H1 (cell line): ENCODE measurements around the gene C19orf47. TPM values are rescaled to one million over a fixed set of nuclear protein-coding genes. Genes with fewer than 3 reads are reported as not detected.

Experiments
- CTCF ChIA-PET: fragments of 300-600 bp; sonication (Branson Sonifier 250); formaldehyde crosslinking; loops from one replicate; lab custom pipeline; 2021; ENCODE audit not compliant: partially characterized antibody; lab: Charles Lee
- POLR2A ChIA-PET: fragments of 300-600 bp; sonication (Branson Sonifier 250); formaldehyde crosslinking; loops from one replicate; lab custom pipeline; 2021; ENCODE audit warnings: inconsistent platforms; ENCODE audit not compliant: partially characterized antibody; lab: Charles Lee
- DNase-seq, 2 experiments: peaks; one replicate each; pipeline versions ENCODE4 v3.0.0 to v3.0.0-alpha.2; 2010 to 2022; ENCODE audit warnings: low spot score in 2 of 2, low read depth in 1 of 2, mixed read lengths in 1 of 2
- FAIRE-seq: peaks from 2 replicates; lab custom pipeline; 2011; peaks lifted over from hg19 to GRCh38; lab: Jason Lieb, UNC
- H2AFZ ChIP-seq: 2 replicates; pipeline ENCODE4 v1.8.1; 2012; ENCODE audit warnings: low read length, inconsistent platforms
- H2AK5ac ChIP-seq: 2 replicates; pipeline ENCODE4 v1.6.1; 2013; ENCODE audit warnings: low read depth, low read length
- H2BK120ac ChIP-seq: replicated peaks from 2 replicates; pipeline ENCODE3; 2013; ENCODE audit warnings: low read depth, low read length, inconsistent platforms
- H2BK12ac ChIP-seq: 2 replicates; pipeline ENCODE4 v1.6.1; 2013; ENCODE audit warnings: low read depth, low read length
- H2BK15ac ChIP-seq: 2 replicates; pipeline ENCODE4 v1.6.1; 2013; ENCODE audit warnings: low read length
- H2BK20ac ChIP-seq: 2 replicates; pipeline ENCODE4 v1.6.1; 2013; ENCODE audit warnings: low read length
- H2BK5ac ChIP-seq: 2 replicates; pipeline ENCODE4 v1.6.1; 2013; ENCODE audit warnings: low read depth, low read length
- H3K14ac ChIP-seq: 2 replicates; pipeline ENCODE4 v1.6.1; 2013; ENCODE audit warnings: inconsistent platforms; ENCODE audit not compliant: insufficient read length
- H3K18ac ChIP-seq: 2 replicates; pipeline ENCODE4 v1.6.1; 2013; ENCODE audit warnings: low read length; ENCODE audit errors: extremely low read depth
- H3K23ac ChIP-seq: 2 replicates; pipeline ENCODE4 v1.6.1; 2013; ENCODE audit warnings: inconsistent platforms; ENCODE audit not compliant: insufficient read length
- H3K23me2 ChIP-seq: 2 replicates; pipeline ENCODE4 v1.6.1; 2013; ENCODE audit warnings: low read depth, low read length
- H3K27ac ChIP-seq: 2 replicates; pipeline ENCODE4 v1.6.1; 2011; ENCODE audit warnings: low read depth, low read length, inconsistent platforms
- H3K27me3 ChIP-seq, 4 experiments: replicated peaks in 1 of 4; 1 replicate in 1 of 4; 2 replicates in 3 of 4; pipeline versions ENCODE4 v1.6.1 to v1.8.1; 2011 to 2013; ENCODE audit warnings: low read length in 3 of 4, mild to moderate bottlenecking in 3 of 4, inconsistent platforms in 2 of 4, mixed read lengths in 2 of 4, moderate library complexity in 1 of 4; ENCODE audit not compliant: control insufficient read depth in 3 of 4, insufficient read depth in 3 of 4; ENCODE audit errors: extremely low read depth in 1 of 4
- H3K36me3 ChIP-seq, 4 experiments: 2 replicates each; pipeline versions ENCODE4 v1.6.1 to v1.8.1; 2011 to 2013; ENCODE audit warnings: mild to moderate bottlenecking in 4 of 4, low read length in 3 of 4, moderate library complexity in 2 of 4, control low read depth in 1 of 4, inconsistent platforms in 1 of 4; ENCODE audit not compliant: insufficient read depth in 4 of 4, control insufficient read depth in 2 of 4
- H3K4ac ChIP-seq: replicated peaks from 2 replicates; pipeline ENCODE3; 2013; ENCODE audit warnings: low read length, low read depth, mixed read lengths, inconsistent platforms; ENCODE audit not compliant: insufficient read length
- H3K4me1 ChIP-seq, 4 experiments: replicated peaks in 1 of 4; 1 replicate in 1 of 4; 2 replicates in 3 of 4; pipeline versions ENCODE4 v1.6.1 to v1.8.1; 2011 to 2013; ENCODE audit warnings: low read length in 3 of 4, inconsistent platforms in 2 of 4, mixed read lengths in 1 of 4; ENCODE audit not compliant: insufficient read depth in 4 of 4, control insufficient read depth in 3 of 4
- H3K4me2 ChIP-seq, 2 experiments: 2 replicates each; pipeline versions ENCODE4 v1.6.1 to v1.8.1; 2011 to 2013; ENCODE audit warnings: low read depth in 2 of 2, low read length in 2 of 2, control low read depth in 1 of 2, inconsistent platforms in 1 of 2, mild to moderate bottlenecking in 1 of 2; ENCODE audit not compliant: insufficient read depth in 1 of 2
- H3K4me3 ChIP-seq, 4 experiments: fragments of 200-600, 300-600 bp in 1 of 4; sonication (generic), shearing (Covaris generic), sonication (Bioruptor Twin) in 1 of 4; 2 replicates each; pipeline versions ENCODE4 v1.5.1 to v1.8.1; 2011 to 2016; ENCODE audit warnings: low read length in 4 of 4, low read depth in 3 of 4, control low read depth in 2 of 4, inconsistent platforms in 2 of 4, mild to moderate bottlenecking in 2 of 4, mixed read lengths in 1 of 4, moderate library complexity in 1 of 4; ENCODE audit not compliant: insufficient read depth in 2 of 4; ENCODE audit errors: extremely low read depth in 1 of 4
- H3K56ac ChIP-seq: replicated peaks from 2 replicates; pipeline ENCODE3; 2013; ENCODE audit warnings: low read depth, mild to moderate bottlenecking, mixed read lengths, low read length, inconsistent platforms; ENCODE audit not compliant: insufficient read length
- H3K79me1 ChIP-seq: 2 replicates; pipeline ENCODE4 v1.6.1; 2013; ENCODE audit warnings: low read depth, low read length, control low read depth
- H3K79me2 ChIP-seq, 2 experiments: 2 replicates each; pipeline versions ENCODE4 v1.6.1 to v1.8.1; 2012 to 2013; ENCODE audit warnings: low read length in 2 of 2, mild to moderate bottlenecking in 2 of 2, inconsistent platforms in 1 of 2; ENCODE audit not compliant: insufficient read depth in 2 of 2, control insufficient read depth in 1 of 2
- H3K9ac ChIP-seq, 4 experiments: replicated peaks in 1 of 4; 1 replicate in 1 of 4; 2 replicates in 3 of 4; pipeline versions ENCODE4 v1.6.1 to v1.8.1; 2011 to 2013; ENCODE audit warnings: low read depth in 3 of 4, low read length in 3 of 4, control low read depth in 2 of 4, mild to moderate bottlenecking in 2 of 4, moderate library complexity in 2 of 4, inconsistent platforms in 1 of 4; ENCODE audit errors: extremely low read depth in 1 of 4
- H3K9me3 ChIP-seq, 2 experiments: 2 replicates each; pipeline versions ENCODE4 v1.6.1 to v1.8.1; 2012 to 2013; ENCODE audit warnings: mild to moderate bottlenecking in 2 of 2, moderate library complexity in 2 of 2, control low read depth in 1 of 2, inconsistent platforms in 1 of 2, low read depth in 1 of 2, low read length in 1 of 2, mixed read lengths in 1 of 2; ENCODE audit not compliant: insufficient read depth in 2 of 2
- H4K20me1 ChIP-seq, 2 experiments: replicated peaks in 1 of 2; 2 replicates each; pipeline versions ENCODE3 to v1.8.1; 2011 to 2013; ENCODE audit warnings: inconsistent platforms in 2 of 2, low read length in 2 of 2, mild to moderate bottlenecking in 1 of 2; ENCODE audit not compliant: insufficient read depth in 2 of 2, control insufficient read depth in 1 of 2
- H4K5ac ChIP-seq: 2 replicates; pipeline ENCODE4 v1.6.1; 2013; ENCODE audit warnings: low read length, low read depth, mixed read lengths, inconsistent platforms; ENCODE audit not compliant: insufficient read length
- H4K8ac ChIP-seq: 2 replicates; pipeline ENCODE4 v1.8.0; 2013; ENCODE audit warnings: mild to moderate bottlenecking, moderate library complexity, low read length, inconsistent platforms; ENCODE audit not compliant: insufficient read depth; ENCODE audit errors: extremely low read depth
- H4K91ac ChIP-seq: replicated peaks from 2 replicates; pipeline ENCODE3; 2013; ENCODE audit warnings: low read length, mixed read lengths, inconsistent platforms; ENCODE audit not compliant: insufficient read length
- ATF2 ChIP-seq: IDR thresholded peaks from 2 replicates; pipeline ENCODE4 v1.6.1; 2012; ENCODE audit warnings: low read length, inconsistent platforms
- CBX5 ChIP-seq: fragments of 300-800, 300-1000 bp; sonication (generic); IDR thresholded peaks from 2 replicates; pipeline ENCODE4 v1.7.1; 2016; ENCODE audit warnings: antibody characterized with exemption, low read length, low read depth
- CBX8 ChIP-seq: fragments of 300-800, 300-1000 bp; sonication (generic); IDR thresholded peaks from 2 replicates; pipeline ENCODE4 v1.7.1; 2016; ENCODE audit warnings: low read depth, low read length, borderline replicate concordance
- CTBP2 ChIP-seq: IDR thresholded peaks from 2 replicates; pipeline ENCODE4 v1.7.0; 2011; ENCODE audit warnings: borderline replicate concordance, mild to moderate bottlenecking, moderate library complexity, mixed read lengths, low read length; ENCODE audit not compliant: insufficient read depth, insufficient read length
- CTCF ChIP-seq, 3 experiments: IDR thresholded peaks; 1 replicate in 2 of 3; 2 replicates in 1 of 3; pipeline versions ENCODE4 v1.5.1 to v1.6.1; 2011; ENCODE audit warnings: low read length in 3 of 3, mild to moderate bottlenecking in 3 of 3, inconsistent platforms in 2 of 3, low read depth in 1 of 3, moderate library complexity in 1 of 3; ENCODE audit not compliant: insufficient read depth in 1 of 3; ENCODE audit errors: control extremely low read depth in 1 of 3
- POU5F1 ChIP-seq: IDR thresholded peaks from 2 replicates; pipeline ENCODE4 v1.6.1; 2011; ENCODE audit warnings: low read depth, mild to moderate bottlenecking, low read length, moderate library complexity
- RFX5 ChIP-seq: IDR thresholded peaks from 2 replicates; pipeline ENCODE4 v1.6.1; 2011; ENCODE audit warnings: low read depth, low read length, improper control_type of control experiment, borderline replicate concordance
- WGBS, 2 experiments: shearing (Covaris generic) in 1 of 2; methylation state at CpG; one replicate each; pipeline versions ENCODE4 v1.1.6 to v1.1.7; 2013 to 2015; ENCODE audit warnings: low lambda C conversion rate in 2 of 2, mixed read lengths in 2 of 2, inconsistent platforms in 1 of 2, low coverage in 1 of 2, missing lambda C conversion rate in 1 of 2; ENCODE audit not compliant: insufficient replicate concordance in 2 of 2, insufficient coverage in 1 of 2, insufficient read length in 1 of 2; ENCODE audit errors: extremely low coverage in 1 of 2, missing lambda C conversion rate in 1 of 2; 5-methylcytosine and 5-hydroxymethylcytosine counted together
- polyA plus RNA-seq, 7 experiments: library from polyadenylated mRNA; depleted of rRNA in 3 of 7; stranded (reverse) in 5 of 7; unstranded in 2 of 7; fragments of >200 nt in 5 of 7; fragments of 200-250 nt in 2 of 7; gene quantifications; 1 replicate in 5 of 7; 2 replicates in 1 of 7; 4 replicates in 1 of 7; pipeline versions ENCODE4 v1.2.1 to v1.2.3, GENCODE V29; 2011 to 2013; ENCODE audit warnings: missing spikeins in 2 of 7, mixed read lengths in 2 of 7
- total RNA-seq: library from RNA; stranded (reverse); fragmentation: NEBNext Ultra II Directional; extraction: Animal tissue kit (Norgen Biotek cat#: 25700); gene quantifications from 2 replicates; pipeline ENCODE4 v1.2.1, GENCODE V29; 2021

C19orf47 gene
- total and polyA plus RNA-seq, 2 of the 8 experiments (the other 6 are each of a cell fraction or from before 2014, with no cell fraction given): 17.8 to 27.3 TPM

GRCh38 chr19:40282209-40282580 lies 66.0 kb downstream of the C19orf47 start:
- Histone ChIP-seq H4K8ac (peak overlapping the region; percentile 0; the same call in 1 of the 2 replicates), H2AK5ac (no peak overlapping the region), H3K23me2 (peaks cover 9% of the 10 kb centered on the region), H3K4ac (no peak overlapping the region), H2BK20ac (no peak overlapping the region), H3K56ac (no peak overlapping the region), H4K91ac (no peak overlapping the region), H3K36me3 (peaks cover 0 to 3% (median 0%) of the 10 kb centered on the region in 4 experiments; a peak in 1 of 8 replicates), H3K27ac (no peak overlapping the region), H3K4me3 (no peak overlapping the region), H2BK120ac (no peak overlapping the region), H4K5ac (no peak overlapping the region), H2BK15ac (no peak overlapping the region), H2BK12ac (no peak overlapping the region), H3K23ac (no peak overlapping the region), H3K4me2 (no peak overlapping the region), H2BK5ac (no peak overlapping the region), H3K79me1 (peaks cover 25% of the 10 kb centered on the region), H3K4me1 (peaks cover 0 to 20% (median 14%) of the 10 kb centered on the region in 4 experiments; a peak in 6 of 7 replicates), H3K9me3 (no peaks in the 10 kb centered on the region), H3K79me2 (peaks cover 9 to 72% of the 10 kb centered on the region in 2 experiments; a peak in 3 of 4 replicates), H3K14ac (no peak overlapping the region), H3K9ac (no peak overlapping the region), H3K18ac (no peak overlapping the region), H4K20me1 (peaks cover 7 to 9% of the 10 kb centered on the region in 2 experiments), H3K27me3 (no peaks in the 10 kb centered on the region), H2AFZ (no peak overlapping the region)
- ChIA-PET CTCF (interaction anchor here (0.6 to 2.2 kb wide), 7 partner anchors 10 to 93 kb away, joined by 3 to 10 read pairs (median 6); no protein-coding TSS in a partner anchor), POLR2A (interaction anchor here (1.1 to 2.5 kb wide), 4 partner anchors 11 to 48 kb away, joined by 3 to 17 read pairs (median 4); no protein-coding TSS in a partner anchor)
- 82% methylated on average over 6 of the region's 6 CpGs; no CpG with 5 or more reads in 1 of the 2 experiments for WGBS, 2 experiments
- no peak for DNase-seq
- TF ChIP-seq CBX5: no peak
- no peak for TF ChIP-seq CBX8
- TF ChIP-seq ATF2: no peak
- TF ChIP-seq RFX5: no peak
- TF ChIP-seq CTCF (IDR thresholded peaks at IDR 0.05; ENCODE audit: control extremely low read depth in 1 of 3, insufficient read depth in 1 of 3, low read depth in 1 of 3, low read length in 3 of 3): no peak
- TF ChIP-seq CTBP2: no peak
- TF ChIP-seq POU5F1: no peak
- FAIRE-seq: no peak
